ENCODE results near the gene PPP3CA. TPM values are rescaled to one million over a fixed set of nuclear protein-coding genes. Genes with fewer than 3 reads are reported as not detected.

The PPP3CA gene
- polyA plus RNA-seq, 1 donor = 39.4 TPM

GRCh38 chr4:101086801-101087586 is 260.3 kb downstream of the PPP3CA start:
- DNase-seq = no peak

- DNase-seq = no peak
Observed at GRCh38 chr4:101083131-101083530, 264.2 kb downstream of the PPP3CA start.

- no peak for DNase-seq
Observed at GRCh38 chr4:101081695-101082369, 265.5 kb downstream of the PPP3CA start.

GRCh38 chr4:101081166-101081565 is 266.2 kb downstream of the PPP3CA start:
- DNase-seq = no peak

GRCh38 chr4:101078950-101079349 is 268.4 kb downstream of the PPP3CA start:
- DNase-seq = no peak

- no peak for DNase-seq
Observed at GRCh38 chr4:101076032-101076431, 271.3 kb downstream of the PPP3CA start.

GRCh38 chr4:101075536-101075935 is 271.8 kb downstream of the PPP3CA start:
- no peak for DNase-seq

GRCh38 chr4:101074326-101074725 is 273.0 kb downstream of the PPP3CA start:
- no peak for DNase-seq

GRCh38 chr4:101071241-101071640 is 276.1 kb downstream of the PPP3CA start:
- no peak for DNase-seq

GRCh38 chr4:101068115-101068514 is 279.2 kb downstream of the PPP3CA start:
- no peak for DNase-seq

GRCh38 chr4:101067383-101067782 is 279.9 kb downstream of the PPP3CA start:
- no peak for DNase-seq

- DNase-seq = no peak
Observed at GRCh38 chr4:101066626-101067170, 280.6 kb downstream of the PPP3CA start.

- DNase-seq = no peak
Observed at GRCh38 chr4:101065935-101066485, 281.3 kb downstream of the PPP3CA start.

GRCh38 chr4:101065346-101065745 is 282.0 kb downstream of the PPP3CA start:
- no peak for DNase-seq

GRCh38 chr4:101064541-101065180 is 282.7 kb downstream of the PPP3CA start:
- DNase-seq = no peak

- DNase-seq = no peak
Observed at GRCh38 chr4:101055392-101055791, 291.9 kb downstream of the PPP3CA start.

- no peak for DNase-seq
Observed at GRCh38 chr4:101050837-101051205, 296.5 kb downstream of the PPP3CA start.

- no peak for DNase-seq
Observed at GRCh38 chr4:101050088-101050836, 297.1 kb downstream of the PPP3CA start.

- DNase-seq = no peak
Observed at GRCh38 chr4:101049549-101050001, 297.8 kb downstream of the PPP3CA start.

GRCh38 chr4:101044766-101045165 is 302.6 kb downstream of the PPP3CA start:
- no peak for DNase-seq

- DNase-seq = peak; percentile 13
Observed at GRCh38 chr4:101042847-101043246, 304.5 kb downstream of the PPP3CA start.

- no peak for DNase-seq
Observed at GRCh38 chr4:101040776-101041175, 306.6 kb downstream of the PPP3CA start.

All from hindlimb muscle (tissue), 1 donor.